Right lung (tissue), 5 donors: ENCODE data around the gene GNG5. TPM values are rescaled to one million over a fixed set of nuclear protein-coding genes. Genes with fewer than 3 reads are reported as not detected.
"Not testable (repeated sequence)": the region's sequence is repeated elsewhere in the genome, so short reads cannot be mapped to it uniquely, and the experiment has no call there.

Experiments
- DNase-seq, 2 donors: peaks; one replicate each; pipeline ENCODE4 v3.0.0-alpha.2; 2013
- polyA plus RNA-seq, 5 donors: library from polyadenylated mRNA; unstranded; fragments of 120-200 nt; gene quantifications; one replicate each; pipeline versions ENCODE4 v1.2.1 to v1.2.3, GENCODE V29; 2013; ENCODE audit warnings: inconsistent platforms in 1 of 5, low replicate concordance in 1 of 5; ENCODE audit not compliant: insufficient read length in 5 of 5, insufficient read depth in 1 of 5

The GNG5 gene
- polyA plus RNA-seq, 5 donors, result 134 to 174 (median 147) TPM

DNA sequence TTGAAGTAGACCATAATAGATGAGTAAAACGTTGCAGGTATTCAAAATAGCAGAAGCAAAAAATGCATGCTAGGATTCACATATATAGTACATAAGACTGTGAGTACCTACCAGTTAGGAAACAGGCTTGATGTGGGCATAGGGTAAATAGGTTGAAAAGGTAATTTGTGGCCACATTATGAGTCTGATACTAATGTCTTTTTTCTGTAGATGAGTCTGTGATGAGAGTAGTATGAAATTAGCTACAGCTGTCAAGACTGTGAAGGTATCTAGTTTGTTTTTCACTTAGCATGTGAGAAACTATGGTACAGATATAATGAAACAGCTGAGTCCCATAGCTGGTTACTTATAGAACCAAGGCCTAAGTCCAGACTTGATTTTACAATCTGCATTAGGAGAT lies 12.6 kb downstream of the GNG5 start:
- DNase-seq, result no peak

- DNase-seq, result no peak
These were observed 13.7 kb downstream of the GNG5 start for GRCh38 chr1:84492726-84493125.

DNA sequence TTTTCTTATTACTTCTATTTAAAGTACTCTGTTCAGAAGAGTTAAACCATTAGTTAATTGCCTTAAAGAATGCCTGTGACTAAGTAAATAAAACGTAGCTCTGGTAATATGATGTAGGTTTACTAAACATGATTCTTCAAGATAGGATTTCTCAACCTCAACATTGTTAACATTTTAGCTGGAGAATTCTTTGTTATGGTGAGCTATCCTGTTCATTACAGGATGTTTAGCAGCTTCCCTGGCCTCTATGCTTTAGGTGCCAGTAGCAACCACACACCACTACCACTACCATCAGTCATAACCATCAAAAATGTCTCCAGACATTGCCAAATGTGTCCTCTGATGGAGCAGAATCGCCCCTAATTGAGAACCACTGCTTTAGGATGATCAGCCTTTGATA lies 16.6 kb downstream of the GNG5 start:
- no peak for DNase-seq

- no peak for DNase-seq
These were observed 18.3 kb downstream of the GNG5 start for GRCh38 chr1:84488107-84488506.

GRCh38 chr1:84481317-84481716 lies 25.1 kb downstream of the GNG5 start:
- no peak for DNase-seq

- DNase-seq, result no peak
These were observed 25.7 kb downstream of the GNG5 start for GRCh38 chr1:84480650-84481049.

DNA sequence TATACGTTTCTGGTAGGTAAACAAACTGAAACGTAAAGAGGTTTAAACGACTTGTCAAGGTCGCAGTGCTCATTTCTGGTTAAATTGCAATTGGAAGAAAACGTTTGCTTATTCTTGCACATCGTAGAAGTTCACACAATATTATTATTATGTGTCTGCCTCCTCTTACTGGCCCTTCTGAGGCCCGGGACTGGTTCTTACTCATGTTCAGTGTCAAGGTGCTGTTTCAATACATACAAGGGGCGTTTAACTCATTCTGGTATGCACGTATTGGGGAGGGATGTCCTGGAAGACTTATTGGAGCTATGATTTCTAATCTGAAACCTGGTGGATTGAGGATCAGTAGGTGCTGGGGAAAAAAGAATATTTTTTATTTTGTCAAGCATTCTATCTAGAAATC lies 26.4 kb downstream of the GNG5 start:
- DNase-seq, result no peak

GRCh38 chr1:84478876-84479868 lies 27.2 kb downstream of the GNG5 start, which contains the start of gene RPF1:
RPF1 (plus strand) TSS chr1:84479266; CDS start chr1:84479282, 16 bp downstream.
- peak; percentile 78 to 82 for DNase-seq

GRCh38 chr1:84476225-84476624 lies 30.2 kb downstream of the GNG5 start:
- DNase-seq, result no peak

DNA sequence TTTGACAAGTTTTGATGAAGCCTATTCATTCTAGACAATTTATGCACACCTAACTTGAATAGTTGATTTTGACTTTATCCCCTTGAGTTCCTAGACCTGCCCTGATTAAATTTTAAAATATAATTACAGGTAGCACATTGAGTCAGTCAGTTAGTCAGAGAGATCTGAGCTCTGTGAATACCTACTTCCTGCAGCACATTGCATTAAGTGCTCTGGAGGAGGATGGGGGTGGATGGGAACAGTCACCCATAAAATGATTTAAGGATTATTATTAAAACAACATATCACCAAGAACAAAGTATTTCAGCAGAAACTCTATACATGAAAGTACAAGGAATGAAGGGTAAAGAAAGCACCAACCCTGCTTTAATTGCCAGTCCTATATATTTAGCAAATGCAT lies 39.1 kb downstream of the GNG5 start:
- DNase-seq, result no peak

GRCh38 chr1:84462118-84462517 lies 44.3 kb downstream of the GNG5 start:
- no peak for DNase-seq

DNA sequence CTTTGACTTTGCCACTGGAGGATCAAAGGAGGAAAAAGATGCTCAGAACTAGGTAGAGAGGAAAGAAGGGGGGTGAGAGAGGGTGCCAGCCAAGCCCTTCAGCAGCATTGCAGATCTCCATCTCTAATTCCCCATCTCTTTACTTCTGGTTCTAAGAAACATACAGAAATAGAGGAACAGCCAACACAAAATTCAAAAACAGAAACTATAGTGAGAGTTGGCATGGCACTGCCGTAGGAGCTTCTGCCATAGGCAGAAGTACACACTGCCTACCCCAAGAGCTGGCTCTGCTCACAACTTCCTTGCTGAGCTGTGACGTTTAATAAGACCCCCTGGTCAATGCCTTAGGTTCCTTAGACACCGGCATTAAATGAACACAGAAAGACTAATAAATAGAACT lies 53.9 kb downstream of the GNG5 start:
- no peak for DNase-seq

GRCh38 chr1:84450910-84451309 lies 55.5 kb downstream of the GNG5 start:
- no peak for DNase-seq

DNA sequence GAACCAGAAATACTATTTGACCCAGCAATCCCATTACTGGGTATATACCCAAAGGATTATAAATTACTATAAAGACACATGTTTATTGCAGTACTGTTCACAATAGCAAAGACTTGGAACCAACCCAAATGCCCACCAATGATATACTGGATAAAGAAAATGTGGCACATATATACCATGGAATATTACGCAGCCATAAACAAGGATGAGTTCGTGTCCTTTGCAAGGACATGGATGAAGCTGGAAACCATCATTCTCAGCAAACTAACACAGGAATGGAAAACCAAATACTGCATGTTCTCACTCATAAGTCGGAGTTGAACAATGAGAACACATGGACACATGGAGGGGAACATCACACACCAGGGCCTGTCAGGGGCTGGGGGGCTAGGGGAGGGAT lies 57.7 kb downstream of the GNG5 start:
- DNase-seq, result not testable (repeated sequence)

Other genes with a start within 250 kb of the GNG5 start
- 10 to 100 TPM in 1 of 5 donors, 1 to 10 TPM in 4; 6.9 to 11.3 (median 8.8) TPM for gene SAMD13, start 204.9 kb downstream of the GNG5 start, polyA plus RNA-seq
- gene DNASE2B, start 108.1 kb downstream of the GNG5 start, polyA plus RNA-seq, result under 1 TPM in 2 of 5 donors, not detected in 3; 0.09 to 0.11 TPM
- 10 to 100 TPM; 33.7 to 46.6 (median 38.2) TPM for gene RPF1, start 27.3 kb downstream of the GNG5 start, polyA plus RNA-seq
- 1 to 10 TPM; 2.3 to 4.0 (median 3.5) TPM for gene SPATA1, start 195 bp downstream of the GNG5 start, polyA plus RNA-seq
- 10 to 100 TPM; 10.8 to 17.3 (median 15.2) TPM for gene CTBS, start 67.9 kb upstream of the GNG5 start, polyA plus RNA-seq
- 10 to 100 TPM; 12.3 to 24.9 (median 18.7) TPM for gene SSX2IP, start 183.9 kb upstream of the GNG5 start, polyA plus RNA-seq